HG02642 (cell line): ENCODE data around the gene PDGFA.
"Not testable (repeated sequence)": the region's sequence is repeated elsewhere in the genome, so short reads cannot be mapped to it uniquely, and the experiment has no call there.

ENCODE experiments used
- ATAC-seq: cut with Tn5 transposase; IDR thresholded peaks from one replicate; pipeline ENCODE4 v1.9.1; 2021; ENCODE audit warnings: mild to moderate bottlenecking; ENCODE audit not compliant: unreplicated experiment, poor library complexity

PDGFA gene

DNA sequence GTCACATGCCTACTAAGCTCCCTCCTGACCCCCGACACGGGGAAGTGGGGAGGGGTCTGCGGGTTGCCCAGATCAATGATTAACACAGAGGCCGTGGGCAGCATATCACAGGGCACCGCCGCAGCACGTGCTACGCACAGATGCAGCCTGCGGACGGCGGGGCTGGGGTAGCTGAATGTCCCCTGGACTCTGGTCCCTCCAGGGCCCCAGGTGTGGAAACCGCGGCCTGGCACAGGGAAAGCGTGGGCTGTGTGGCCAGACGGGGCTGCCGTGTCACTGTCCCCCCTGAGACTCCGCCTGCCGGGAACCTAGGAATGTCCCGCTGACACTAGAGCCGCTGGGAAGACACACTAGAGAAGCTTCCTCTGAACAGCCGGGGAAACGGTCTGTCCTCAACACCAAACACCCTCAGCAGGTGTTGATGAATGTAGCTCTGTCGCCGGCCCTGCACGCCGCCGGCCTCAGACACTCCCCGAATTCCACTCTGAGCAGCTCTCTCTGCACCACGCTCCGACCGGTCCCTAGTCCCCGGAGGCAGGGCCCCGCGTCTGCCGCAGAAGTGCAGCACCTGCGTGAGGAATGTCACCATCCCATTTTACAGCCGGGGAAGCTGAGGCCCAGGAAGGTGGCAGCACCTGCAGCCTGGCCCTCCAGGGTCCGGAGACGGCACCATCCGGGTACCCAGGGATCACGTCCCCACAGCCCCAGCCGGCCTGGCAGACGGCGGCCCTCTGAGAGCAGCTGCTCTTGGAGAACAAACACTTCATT lies 33.4 kb upstream of the PDGFA start:
- no peak for ATAC-seq

DNA sequence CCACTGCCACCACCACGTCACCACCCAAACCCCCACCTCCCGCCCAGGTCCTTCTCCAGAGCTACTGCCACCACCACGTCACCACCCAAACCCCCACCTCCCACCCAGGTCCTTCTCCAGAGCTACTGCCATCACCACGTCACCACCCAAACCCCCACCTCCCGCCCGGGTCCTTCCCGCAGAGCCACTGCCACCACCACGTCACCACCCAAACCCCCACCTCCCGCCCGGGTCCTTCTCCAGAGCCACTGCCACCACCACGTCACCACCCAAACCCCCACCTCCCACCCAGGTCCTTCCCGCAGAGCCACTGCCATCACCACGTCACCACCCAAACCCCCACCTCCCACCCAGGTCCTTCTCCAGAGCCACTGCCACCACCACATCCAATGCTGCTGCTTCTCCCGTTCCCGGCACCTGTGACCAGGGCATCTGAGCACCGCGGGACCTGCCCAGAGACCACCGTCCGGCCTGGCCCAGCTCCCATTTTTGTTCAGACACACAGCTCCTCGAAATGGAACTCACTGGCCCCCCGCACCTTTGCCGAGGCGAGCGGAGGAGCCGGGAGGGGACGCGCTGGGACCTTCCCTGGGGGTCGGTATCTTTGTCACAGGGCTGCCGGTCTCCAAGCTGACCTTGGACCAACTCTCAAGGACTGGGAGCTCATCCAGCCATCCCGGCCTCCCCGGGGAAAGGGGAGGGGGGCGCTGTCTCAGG lies 32.7 kb upstream of the PDGFA start:
- ATAC-seq = not testable (repeated sequence)

DNA sequence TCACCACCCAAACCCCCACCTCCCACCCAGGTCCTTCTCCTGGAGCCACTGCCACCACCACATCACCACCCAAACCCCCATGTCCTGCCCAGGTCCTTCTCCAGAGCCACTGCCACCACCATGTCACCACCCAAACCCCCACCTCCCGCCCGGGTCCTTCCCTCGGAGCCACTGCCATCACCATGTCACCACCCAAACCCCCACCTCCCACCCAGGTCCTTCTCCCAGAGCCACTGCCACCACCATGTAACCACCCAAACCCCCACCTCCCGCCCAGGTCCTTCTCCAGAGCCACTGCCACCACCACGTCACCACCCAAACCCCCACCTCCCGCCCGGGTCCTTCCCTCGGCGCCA lies 31.9 kb upstream of the PDGFA start:
- not testable (repeated sequence) for ATAC-seq

DNA sequence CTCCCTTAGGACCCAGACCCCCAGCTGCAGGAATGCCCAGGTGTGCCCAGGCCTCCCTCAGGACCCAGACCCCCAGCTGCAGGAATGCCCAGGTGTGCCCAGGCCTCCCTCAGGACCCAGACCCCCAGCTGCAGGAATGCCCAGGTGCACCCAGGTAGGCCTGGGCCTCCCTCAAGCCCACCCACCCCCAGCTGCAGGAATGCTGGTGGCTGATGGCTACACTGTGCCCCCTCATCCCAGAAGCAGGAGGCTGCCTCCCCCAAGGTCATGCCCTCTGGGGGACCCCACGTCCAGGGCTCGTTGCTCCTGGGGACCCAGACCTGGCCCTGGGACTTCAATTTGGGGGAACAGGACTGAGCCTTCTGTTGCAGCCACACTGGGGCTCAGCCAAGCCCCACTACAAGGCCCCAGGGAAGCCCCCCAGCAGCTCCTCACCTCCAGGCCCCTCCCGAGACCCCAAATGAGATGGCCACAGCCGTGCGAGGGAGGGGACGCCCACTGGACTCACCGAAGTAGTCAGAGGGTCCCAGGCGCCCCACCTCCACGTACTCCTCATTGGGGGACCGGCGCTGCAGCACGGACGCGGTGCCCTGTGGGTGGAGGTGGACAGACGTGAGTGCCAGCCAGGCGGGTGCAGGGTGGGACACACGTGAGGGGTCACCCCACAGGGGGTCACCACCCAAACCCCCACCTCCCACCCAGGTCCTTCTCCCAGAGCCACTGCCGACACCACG lies 31.4 kb upstream of the PDGFA start:
- ATAC-seq = no peak

DNA sequence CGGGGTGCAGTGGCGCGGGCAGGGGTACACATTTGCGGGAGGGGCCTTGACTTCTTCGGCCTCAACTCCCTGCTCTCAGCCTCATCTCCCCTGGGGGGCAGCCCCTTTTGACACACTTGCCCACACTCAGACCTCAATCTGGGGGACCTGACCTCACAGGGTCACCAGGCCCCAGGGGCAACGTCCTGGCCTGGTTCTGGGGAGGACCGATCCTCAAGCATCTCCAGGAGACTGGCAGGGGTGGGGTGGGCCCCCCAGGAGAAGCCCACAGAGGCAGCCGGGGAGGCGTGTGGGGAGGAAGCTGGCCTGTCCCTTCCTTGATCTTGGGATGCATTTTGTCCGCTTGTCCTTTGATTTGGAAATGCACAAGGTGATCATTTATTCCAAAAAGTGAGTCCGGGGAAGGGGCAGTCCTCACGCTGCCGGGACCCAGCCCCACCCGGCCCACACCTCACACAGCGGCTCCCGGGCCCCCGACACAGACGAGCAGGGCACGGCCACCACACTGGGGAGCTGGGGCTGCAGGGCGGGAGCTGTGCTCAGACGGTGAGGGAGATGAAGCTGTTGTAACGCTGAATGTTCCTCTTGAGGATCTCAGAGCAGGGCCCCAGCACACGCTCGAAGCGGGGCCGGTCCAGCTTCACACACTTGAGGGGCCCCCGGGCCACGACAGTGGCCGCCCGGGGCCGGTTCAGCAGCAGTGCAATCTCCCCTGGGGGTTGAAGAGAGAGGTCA lies 30.4 kb upstream of the PDGFA start:
- ATAC-seq = no peak

DNA sequence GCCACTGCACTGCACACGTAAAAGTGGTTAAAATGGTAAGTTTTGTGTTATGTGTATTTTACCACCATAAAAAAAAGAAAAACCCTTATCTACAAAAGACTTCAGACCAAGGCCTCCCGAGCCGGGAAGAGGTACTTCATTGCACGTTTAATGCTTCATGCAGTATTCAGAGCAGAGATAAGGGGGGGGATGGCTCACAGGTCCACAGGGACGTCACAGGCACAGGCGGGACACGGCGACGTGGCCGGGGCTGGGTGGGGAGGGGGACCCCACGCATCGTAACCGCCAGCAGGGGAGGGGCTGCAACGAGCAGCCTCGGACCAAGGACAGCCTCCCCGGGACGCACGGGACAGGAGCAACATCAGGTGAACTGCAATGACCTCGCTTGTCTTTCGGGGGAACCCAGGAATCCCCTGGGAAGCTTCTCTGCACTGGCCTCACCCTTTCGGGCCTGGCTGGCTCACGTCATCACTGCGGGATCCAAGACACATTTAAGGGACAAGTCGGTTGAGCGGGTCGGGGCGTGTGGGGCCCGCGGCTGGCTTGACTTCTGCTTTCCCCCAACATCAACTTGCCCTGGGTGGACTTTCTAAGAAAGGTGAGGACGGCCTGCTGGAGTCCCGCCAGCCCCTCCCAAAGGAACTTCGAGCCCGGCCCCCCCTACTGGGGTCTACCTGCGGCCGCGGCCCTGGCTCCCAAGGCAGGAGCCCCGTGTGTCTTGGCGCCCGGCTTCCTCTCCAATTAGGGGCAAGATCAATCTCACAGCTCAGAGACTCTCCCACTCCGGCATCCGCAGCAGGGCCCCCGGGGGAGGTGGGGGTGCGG lies 29.6 kb upstream of the PDGFA start:
- no peak for ATAC-seq

DNA sequence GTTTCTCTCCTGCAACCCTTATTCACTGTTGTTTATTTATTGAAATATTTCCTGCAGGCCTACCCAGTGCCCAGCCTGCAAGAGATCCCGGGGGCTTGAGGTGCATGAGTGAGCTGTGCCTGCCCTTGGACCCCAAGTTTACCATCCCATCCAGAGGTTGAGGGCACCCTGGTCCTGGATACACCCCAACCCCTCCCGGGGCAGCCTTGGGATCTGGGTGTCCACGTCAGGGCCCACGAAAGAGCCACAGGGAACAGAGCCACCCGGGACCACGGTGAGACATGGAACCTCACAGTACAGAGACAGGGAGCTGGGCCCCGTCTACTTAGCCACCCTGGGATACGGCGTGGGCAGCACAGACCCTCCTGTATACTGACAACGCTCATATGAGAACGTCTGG lies 28.8 kb upstream of the PDGFA start:
- no peak for ATAC-seq

DNA sequence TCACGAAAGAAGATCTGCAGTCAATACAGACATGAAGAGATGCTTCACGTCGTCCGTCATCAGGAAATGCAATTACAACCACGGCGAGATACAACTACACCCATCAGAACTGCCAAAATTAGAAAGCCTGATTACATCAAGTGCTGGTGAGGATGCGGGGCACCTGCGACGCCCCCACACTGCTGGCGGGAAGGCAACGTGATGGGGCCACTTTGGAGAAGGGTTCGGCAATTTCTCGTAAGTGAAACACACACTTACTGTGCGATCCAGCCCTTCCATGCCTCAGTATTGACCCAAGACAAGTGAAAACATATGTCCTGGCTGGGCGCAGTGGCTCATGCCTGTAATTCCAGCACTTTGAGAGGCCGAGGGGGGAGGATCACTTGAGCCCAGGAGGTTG lies 25.8 kb upstream of the PDGFA start:
- ATAC-seq = no peak

DNA sequence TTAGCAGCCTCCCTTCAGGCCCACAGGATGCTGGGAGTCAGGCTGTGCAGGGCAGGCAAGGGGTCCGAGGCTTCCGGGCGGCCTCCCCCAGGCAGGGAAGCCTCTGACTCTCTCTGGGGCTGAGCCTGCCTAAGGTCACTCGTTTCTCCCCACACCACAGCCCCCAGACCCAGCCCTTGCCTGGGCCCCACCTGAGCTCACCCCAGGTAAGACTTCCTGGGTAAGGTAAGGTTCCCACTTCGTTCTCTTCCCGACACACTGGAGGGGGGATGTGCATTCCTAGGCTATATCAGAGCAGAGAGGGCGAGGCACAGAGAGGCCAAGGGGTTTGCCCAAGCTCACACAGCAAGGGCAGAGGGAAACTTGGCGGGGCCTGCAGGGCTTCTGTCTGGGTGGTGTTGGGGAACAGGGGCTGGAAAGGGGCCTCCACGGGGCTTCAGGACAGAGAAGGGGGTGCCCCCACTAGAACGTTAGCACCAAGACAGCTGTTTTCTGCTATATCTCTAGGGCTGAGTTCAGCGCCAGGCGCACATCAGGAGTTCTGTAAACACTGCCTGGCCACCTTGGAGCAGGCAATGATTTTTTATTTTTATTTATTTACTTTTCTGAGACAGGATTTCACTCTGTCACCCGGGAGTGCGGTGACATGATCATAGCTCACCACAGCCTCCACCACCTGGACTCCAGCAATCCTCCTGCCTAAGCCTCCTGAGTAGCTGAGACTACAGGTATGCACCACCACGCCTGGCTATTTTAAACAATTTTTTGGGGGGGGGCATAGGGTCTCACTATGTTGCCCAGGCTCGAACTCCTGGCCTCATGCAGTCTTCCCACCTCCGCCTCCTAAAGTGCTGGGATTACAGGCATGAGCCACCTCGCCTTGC lies 24.9 kb upstream of the PDGFA start:
- no peak for ATAC-seq

DNA sequence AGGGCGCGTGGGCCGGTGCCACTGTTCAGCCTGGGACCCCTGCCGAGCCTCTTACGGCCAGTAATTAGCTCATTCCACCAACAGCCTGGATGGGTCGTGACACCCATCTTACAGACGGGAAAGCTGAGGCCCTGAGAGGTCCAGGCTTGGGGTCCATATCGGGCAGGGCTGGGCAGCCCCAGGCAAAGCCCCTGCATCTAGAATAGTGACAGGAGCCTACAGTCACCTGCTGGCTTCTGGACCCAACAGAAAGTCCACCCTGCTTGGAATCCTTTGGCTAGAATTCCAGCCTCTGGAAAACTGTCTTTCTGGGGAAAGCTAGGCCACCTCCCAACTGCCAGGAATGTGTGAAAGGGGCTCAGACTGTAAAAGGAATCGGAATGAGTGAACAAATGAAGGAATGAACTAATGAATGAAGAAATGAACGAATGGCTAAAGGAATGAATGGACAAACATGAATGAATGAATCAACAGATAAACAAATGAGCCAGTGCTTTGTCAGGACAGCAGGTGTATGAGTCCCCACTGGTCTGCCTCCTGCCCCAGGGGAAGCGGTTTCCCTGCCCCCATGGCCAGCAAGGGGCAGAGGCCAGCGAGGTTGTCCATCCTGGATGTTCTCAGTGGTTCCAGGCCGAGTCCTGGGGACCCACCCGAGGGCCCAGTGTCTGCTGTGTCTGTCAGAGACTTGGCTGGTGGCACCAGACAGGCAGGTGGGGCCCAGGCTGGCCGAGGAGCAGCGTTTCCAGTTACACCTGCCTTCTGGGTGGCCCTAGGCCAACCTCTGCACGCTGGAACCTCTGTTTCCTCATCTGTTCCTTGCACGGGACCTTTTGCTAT lies 24.1 kb upstream of the PDGFA start:
- no peak for ATAC-seq

DNA sequence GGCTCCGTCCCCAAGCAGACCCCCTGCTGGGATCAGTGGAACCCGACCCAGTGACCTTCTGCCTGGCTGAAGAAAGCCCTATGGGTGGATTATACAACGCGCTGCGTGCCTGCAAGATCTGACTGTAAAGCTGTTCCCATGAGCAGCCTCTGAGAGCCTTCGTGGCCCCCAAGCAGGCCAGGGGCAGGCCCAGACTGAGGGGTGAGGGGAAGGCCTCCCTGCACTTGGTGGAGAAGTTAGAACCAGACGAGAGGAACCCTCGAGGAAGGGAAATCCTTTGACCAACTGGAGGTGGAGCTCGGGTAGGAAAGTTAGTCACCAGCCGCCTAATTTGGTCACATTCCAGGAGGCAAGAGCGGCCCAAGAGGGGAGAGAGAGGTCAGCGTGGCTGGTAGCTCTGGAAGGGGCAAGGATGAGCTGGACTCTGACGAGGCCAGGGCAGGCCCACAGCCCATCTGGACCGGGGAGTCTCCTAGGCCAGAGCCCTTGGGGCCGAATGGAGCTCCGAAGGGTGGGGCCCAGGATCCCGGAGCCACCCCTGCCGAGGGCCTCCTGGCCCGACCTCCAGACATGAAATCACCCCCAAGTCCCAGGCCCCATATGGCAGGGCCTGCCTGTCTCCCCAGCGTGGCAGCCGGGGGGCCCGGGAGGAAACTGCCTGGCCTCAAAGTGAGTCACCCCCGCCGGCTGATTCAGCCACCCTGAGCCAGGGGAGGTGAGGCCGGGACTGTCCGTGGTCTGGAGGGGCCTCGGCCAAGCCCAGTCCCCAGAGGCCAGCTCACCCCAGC lies 23.3 kb upstream of the PDGFA start:
- no peak for ATAC-seq

DNA sequence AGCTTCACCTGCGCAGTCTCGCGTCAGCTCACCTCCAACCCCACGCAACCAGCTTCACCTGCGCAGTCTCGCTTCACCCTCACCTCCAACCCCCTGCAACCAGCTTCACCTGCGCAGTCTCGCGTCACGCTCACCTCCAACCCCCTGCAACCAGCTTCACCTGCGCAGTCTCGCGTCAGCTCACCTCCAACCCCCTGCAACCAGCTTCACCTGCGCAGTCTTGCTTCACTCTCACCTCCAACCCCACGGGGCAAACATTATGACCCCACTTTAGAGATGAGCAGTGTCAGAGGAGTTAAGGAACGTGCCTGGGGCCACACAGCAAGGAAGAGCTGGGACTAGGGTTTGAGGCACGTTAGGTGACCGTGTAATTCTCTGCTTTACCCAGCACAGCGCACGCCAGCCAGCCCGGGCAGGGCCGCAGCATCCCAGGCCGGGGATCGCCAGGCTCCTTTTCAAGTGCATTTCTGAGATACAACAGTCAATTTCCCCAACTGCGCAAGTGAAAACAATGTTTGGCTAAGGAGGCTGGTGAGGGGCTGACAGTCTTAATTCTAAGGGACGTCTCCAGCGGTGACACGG lies 22.6 kb upstream of the PDGFA start:
- ATAC-seq = no peak

DNA sequence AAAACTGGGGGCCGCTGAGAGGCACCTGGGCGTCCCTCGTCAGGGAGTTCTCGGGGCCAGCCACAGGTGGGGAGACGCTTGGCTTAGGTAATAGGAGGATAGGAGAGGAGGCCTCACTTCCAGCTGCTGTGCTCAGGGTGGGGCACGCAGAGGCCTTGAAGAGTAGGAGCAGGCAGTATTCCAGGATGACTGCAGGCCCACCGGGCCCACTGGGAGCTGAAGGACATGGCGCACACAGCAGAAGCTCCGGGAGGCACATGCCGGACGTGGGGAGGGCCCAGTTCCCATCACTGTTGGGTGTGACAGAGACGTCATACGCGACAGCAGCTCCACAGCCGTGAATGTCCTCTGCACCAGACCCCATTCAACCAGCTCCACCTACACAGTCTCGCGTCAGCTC lies 22.0 kb upstream of the PDGFA start:
- no peak for ATAC-seq

DNA sequence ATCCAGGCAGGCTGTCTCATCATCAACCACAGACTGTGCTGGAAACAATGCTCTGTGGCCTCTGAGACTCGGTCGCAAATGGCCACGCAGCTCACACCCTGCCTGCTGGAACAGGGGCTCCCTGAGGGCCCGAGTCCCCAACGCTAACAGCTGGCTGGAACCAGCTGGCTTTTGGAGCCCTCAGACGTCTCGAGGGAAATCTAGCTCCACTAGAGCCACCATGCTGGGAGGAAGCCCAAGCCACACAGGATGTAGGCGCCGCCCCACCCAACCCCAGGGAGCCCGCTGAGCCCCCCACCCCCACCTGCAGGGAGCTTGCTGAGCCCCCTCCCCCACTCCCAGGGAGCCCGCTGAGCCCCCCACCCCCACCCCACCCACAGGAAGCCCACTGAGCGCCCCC lies 21.4 kb upstream of the PDGFA start:
- no peak for ATAC-seq

DNA sequence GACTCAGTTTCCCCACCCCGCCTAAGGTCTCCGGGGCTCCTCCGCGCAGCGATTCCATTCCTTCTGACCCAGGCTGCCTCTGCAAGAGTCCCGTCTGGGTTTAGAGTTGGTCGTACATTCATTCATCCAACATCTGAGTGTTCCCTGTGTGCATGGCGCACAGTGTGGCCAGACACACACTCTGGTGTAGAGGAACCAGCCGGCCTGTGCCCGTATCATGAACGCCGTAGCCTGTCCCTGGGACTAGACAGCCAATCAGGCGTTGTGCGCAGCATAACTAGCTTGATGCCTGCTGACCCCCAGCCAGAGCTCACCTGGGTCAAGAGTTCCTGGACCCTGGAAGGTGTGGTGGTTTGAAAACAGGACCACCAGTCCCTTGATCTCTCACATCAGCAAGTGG lies 20.9 kb upstream of the PDGFA start:
- ATAC-seq = no peak

DNA sequence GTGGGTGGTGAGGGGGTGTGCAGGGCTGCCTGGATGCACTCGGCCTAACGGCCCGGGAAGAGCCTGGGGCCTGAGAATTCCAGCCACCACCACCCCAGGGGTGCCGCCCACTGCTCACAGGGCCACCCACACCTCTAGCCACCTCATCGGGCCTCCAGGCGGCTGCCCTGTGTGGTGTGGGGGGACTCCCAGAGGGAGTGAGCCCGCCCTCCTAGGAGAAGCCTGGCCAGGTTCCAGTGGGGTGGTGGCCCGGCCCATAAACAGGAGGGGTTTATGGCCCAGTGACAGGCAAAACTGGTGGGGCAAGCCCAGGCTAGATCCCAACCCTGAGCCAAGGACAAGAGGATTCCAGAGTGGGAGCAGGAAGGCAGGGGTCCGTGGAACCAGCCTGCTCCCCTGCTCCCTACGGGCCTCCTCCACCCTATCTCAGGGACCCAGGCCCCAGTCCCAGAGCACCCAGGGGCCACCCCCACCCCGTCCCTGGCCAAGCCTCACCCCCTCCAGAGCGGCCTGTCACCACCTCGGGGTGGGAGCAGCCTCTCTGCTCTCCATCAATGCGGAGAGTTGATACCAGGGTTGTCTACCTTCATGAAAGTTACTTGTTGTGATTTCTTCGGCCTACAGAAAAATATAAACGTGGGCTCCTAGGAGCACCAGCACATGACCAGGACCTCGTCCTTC lies 20.2 kb upstream of the PDGFA start:
- no peak for ATAC-seq
